Endothelial cell of umbilical vein (primary cell): ENCODE measurements around the gene SMAD3. TPM values are rescaled to one million over a fixed set of nuclear protein-coding genes. Genes with fewer than 3 reads are reported as not detected.
A peak's percentile ranks its signal among the peaks of the same experiment; 100 is the strongest.

Experiments
- BruUV-seq: library from RNA; stranded (reverse); fragments of 400-500 nt; replicated peaks from 2 replicates; lab custom pipeline; 2021; lab: Mats Ljungman, UMichigan
- CTCF ChIA-PET: fragments of 300-600, 350-600 bp; sonication (Branson Sonifier 250); formaldehyde crosslinking; loops from one replicate; lab custom pipeline; 2021; ENCODE audit warnings: antibody characterized with exemption, inconsistent platforms; lab: Charles Lee
- POLR2A ChIA-PET: fragments of 300-600, 350-600 bp; sonication (Branson Sonifier 250); formaldehyde crosslinking; loops from one replicate; lab custom pipeline; 2021; ENCODE audit warnings: antibody characterized with exemption, inconsistent platforms; lab: Charles Lee
- DNase-seq: peaks from one replicate; pipeline ENCODE4 v3.0.0-alpha.2; 2011; ENCODE audit warnings: low read depth, low spot score
- FAIRE-seq: peaks from 2 replicates; lab custom pipeline; 2011; peaks lifted over from hg19 to GRCh38; lab: Jason Lieb, UNC
- H2AFZ ChIP-seq: 2 replicates; pipeline ENCODE4 v1.6.0; 2012; ENCODE audit warnings: low read depth, low read length, control low read depth, inconsistent platforms
- H3K27ac ChIP-seq: 2 replicates; pipeline ENCODE4 v1.5.1; 2011; ENCODE audit warnings: low read depth, mild to moderate bottlenecking, control low read depth, low read length, moderate library complexity; ENCODE audit not compliant: insufficient read depth
- H3K27me3 ChIP-seq, 2 experiments: 2 replicates each; pipeline versions ENCODE4 v1.6.0 to v1.6.1; 2011; ENCODE audit warnings: low read length in 2 of 2, mixed read lengths in 1 of 2; ENCODE audit not compliant: control insufficient read depth in 2 of 2, insufficient read depth in 2 of 2
- H3K36me3 ChIP-seq, 2 experiments: 2 replicates in 1 of 2; 3 replicates in 1 of 2; pipeline ENCODE4 v1.5.1; 2011; ENCODE audit warnings: low read length in 2 of 2, mild to moderate bottlenecking in 1 of 2, moderate library complexity in 1 of 2; ENCODE audit not compliant: control insufficient read depth in 2 of 2, insufficient read depth in 2 of 2; ENCODE audit errors: extremely low read depth in 1 of 2
- H3K4me1 ChIP-seq: 3 replicates; pipeline ENCODE4 v1.5.1; 2011; ENCODE audit warnings: mild to moderate bottlenecking, low read length; ENCODE audit not compliant: control insufficient read depth, insufficient read depth; ENCODE audit errors: extremely low read depth
- H3K4me2 ChIP-seq: 2 replicates; pipeline ENCODE4 v1.6.1; 2011; ENCODE audit warnings: low read length, control low read depth, mixed read lengths; ENCODE audit not compliant: insufficient read depth
- H3K4me3 ChIP-seq, 3 experiments: fragments of 200-600 bp in 1 of 3; sonication (generic), shearing (Covaris generic) in 1 of 3; replicated peaks in 1 of 3; 2 replicates each; pipeline ENCODE4 v1.5.1; 2011 to 2016; ENCODE audit warnings: control low read depth in 3 of 3, low read length in 3 of 3, mild to moderate bottlenecking in 2 of 3, inconsistent platforms in 1 of 3, low read depth in 1 of 3, moderate library complexity in 1 of 3; ENCODE audit not compliant: insufficient read depth in 1 of 3
- H3K79me2 ChIP-seq: 2 replicates; pipeline ENCODE4 v1.6.0; 2012; ENCODE audit warnings: low read length, inconsistent platforms; ENCODE audit not compliant: control insufficient read depth, insufficient read depth
- H3K9ac ChIP-seq: replicated peaks from 2 replicates; pipeline ENCODE3; 2011; ENCODE audit warnings: low read length, control low read depth; ENCODE audit not compliant: insufficient read depth; ENCODE audit errors: extremely low read depth
- H3K9me1 ChIP-seq: replicated peaks from 3 replicates; pipeline ENCODE4 v1.6.0; 2011; ENCODE audit warnings: mild to moderate bottlenecking, low read length; ENCODE audit not compliant: control insufficient read depth, insufficient read depth; ENCODE audit errors: extremely low read depth
- H3K9me3 ChIP-seq: replicated peaks from 2 replicates; pipeline ENCODE4 v1.5.1; 2012; ENCODE audit warnings: low read length, inconsistent platforms; ENCODE audit not compliant: control insufficient read depth, insufficient read depth
- H4K20me1 ChIP-seq: replicated peaks from 2 replicates; pipeline ENCODE3; 2011; ENCODE audit warnings: mild to moderate bottlenecking, low read length; ENCODE audit not compliant: control insufficient read depth, insufficient read depth; ENCODE audit errors: extremely low read depth
- CTCF ChIP-seq, 2 donors: IDR thresholded peaks; 1 replicate in 1 of 2; 2 replicates in 1 of 2; pipeline ENCODE4 v1.5.1; 2011; ENCODE audit warnings: low read length in 2 of 2, mild to moderate bottlenecking in 2 of 2, moderate library complexity in 2 of 2, control low read depth in 1 of 2, inconsistent platforms in 1 of 2, low read depth in 1 of 2; ENCODE audit not compliant: insufficient read depth in 1 of 2; ENCODE audit errors: extremely low read depth in 1 of 2
- EZH2 ChIP-seq: IDR thresholded peaks from 2 replicates; pipeline ENCODE4 v1.6.1; 2012; ENCODE audit warnings: borderline replicate concordance, low read depth, mild to moderate bottlenecking, moderate library complexity, low read length, inconsistent platforms; ENCODE audit not compliant: severe bottlenecking
- FOS ChIP-seq: IDR thresholded peaks from 2 replicates; pipeline ENCODE4 v1.6.1; 2011; ENCODE audit warnings: mild to moderate bottlenecking, low read length, moderate library complexity, borderline replicate concordance; ENCODE audit not compliant: insufficient read depth
- GATA2 ChIP-seq: IDR thresholded peaks from 2 replicates; pipeline ENCODE4 v1.7.0; 2011; ENCODE audit warnings: low read depth, mild to moderate bottlenecking, moderate library complexity, mixed read lengths, low read length; ENCODE audit not compliant: insufficient read length, insufficient read depth
- JUN ChIP-seq: IDR thresholded peaks from 2 replicates; pipeline ENCODE4 v1.6.1; 2011; ENCODE audit warnings: borderline replicate concordance, low read depth; ENCODE audit not compliant: insufficient read length, insufficient read depth
- MAX ChIP-seq: IDR thresholded peaks from 2 replicates; pipeline ENCODE4 v1.6.1; 2011; ENCODE audit not compliant: insufficient read depth, insufficient read length
- MYC ChIP-seq: IDR thresholded peaks from one replicate; pipeline ENCODE4 v1.6.1; 2011; ENCODE audit warnings: mild to moderate bottlenecking, low read depth, low read length
- POLR2A ChIP-seq: IDR thresholded peaks from 2 replicates; pipeline ENCODE4 v1.6.1; 2012; ENCODE audit warnings: low read depth, mild to moderate bottlenecking, control low read depth, low read length
- POLR2AphosphoS5 ChIP-seq: IDR thresholded peaks from 2 replicates; pipeline ENCODE4 v1.6.1; 2012; ENCODE audit warnings: low read depth, mild to moderate bottlenecking, control low read depth, low read length, moderate library complexity; ENCODE audit not compliant: insufficient read depth
- dilution Hi-C: fragments of 300-500 bp; cut with MboI; formaldehyde crosslinking; loops from one replicate; pipeline ENCODE4 v1.15.0; 2019; ENCODE audit warnings: low sequenced_read_pairs; ENCODE audit not compliant: extremely low pct_ligation_motif_present
- intact Hi-C: fragments of 100-400 bp; cut with micrococcal nuclease; formaldehyde crosslinking; loops from one replicate; pipeline ENCODE4 v1.10.0; 2022
- polyA plus RNA-seq, 4 experiments: library from polyadenylated mRNA; depleted of rRNA in 3 of 4; stranded (reverse) in 3 of 4; unstranded in 1 of 4; fragments of >200 nt; gene quantifications; 2 replicates each; pipeline versions ENCODE4 v1.2.1 to v1.2.3, GENCODE V29; 2011 to 2012; ENCODE audit warnings: missing spikeins in 1 of 4
- total RNA-seq: library from RNA; stranded (reverse); gene quantifications from 2 replicates; pipeline ENCODE4 v1.2.3, GENCODE V29; 2021

The SMAD3 gene
- total and polyA plus RNA-seq, 2 donors (not counting 3 experiments of a cell fraction or from before 2014, with no cell fraction given): 56.4 to 88.2 TPM

GRCh38 chr15:67059127-67059553, 6.3 kb upstream of the SMAD3 start:
- intact Hi-C loops (no loop called here), dilution Hi-C loops (no loop called here)
- H3K9me1 ChIP-seq: no peaks in the 10 kb centered on the region
- H3K4me1 ChIP-seq: peaks cover 5% of the 10 kb centered on the region
- H4K20me1 ChIP-seq: no peaks in the 10 kb centered on the region
- no TSS peak for BruUV-seq
- DNase-seq (no peak), FAIRE-seq (no peak)
- H3K79me2 ChIP-seq: no peaks in the 10 kb centered on the region
- no peaks in the 10 kb centered on the region for H3K36me3 ChIP-seq
- ChIA-PET POLR2A (no interaction called here), CTCF (interaction anchor here (0.6 kb wide), 1 partner anchor 9 kb away, joined by 3 read pairs; no protein-coding TSS in a partner anchor)
- H3K4me3 ChIP-seq: no peak overlapping the region
- no peak overlapping the region for H3K9ac ChIP-seq
- H3K27ac ChIP-seq: no peak overlapping the region
- no peak overlapping the region for H3K4me2 ChIP-seq
- peak overlapping the region; percentile 6 for H2AFZ ChIP-seq
- no peaks in the 10 kb centered on the region for H3K9me3 ChIP-seq
- TF ChIP-seq FOS (no peak), JUN (no peak), MAX (no peak), MYC (no peak), CTCF (IDR thresholded peaks at IDR 0.05; ENCODE audit: extremely low read depth in 1 of 2, insufficient read depth in 1 of 2, low read depth in 1 of 2, low read length in 2 of 2) (no peak), GATA2 (no peak), EZH2 (no peak), POLR2A (no peak), POLR2AphosphoS5 (no peak)
- no peaks in the 10 kb centered on the region for H3K27me3 ChIP-seq
